Lung (tissue), 12 donors: ENCODE results near the gene SWAP70. TPM values are rescaled to one million over a fixed set of nuclear protein-coding genes. Genes with fewer than 3 reads are reported as not detected.

ENCODE experiments used
- ATAC-seq: fragments of 200-7000 bp; cut with Tn5 transposase; one replicate; pipeline ENCODE4 v1.9.1; 2020; ENCODE audit warnings: moderate number of reproducible peaks; ENCODE audit not compliant: insufficient read depth, low FRiP score
- DNase-seq, 3 donors: peaks; one replicate each; pipeline ENCODE4 v3.0.0-alpha.2; 2013 to 2017
- H3K27ac ChIP-seq, 2 donors: one replicate each; pipeline ENCODE4 v1.5.1; 2013; ENCODE audit warnings: mild to moderate bottlenecking in 2 of 2, moderate library complexity in 2 of 2, control low read depth in 1 of 2, inconsistent platforms in 1 of 2, low read depth in 1 of 2, low read length in 1 of 2
- H3K27me3 ChIP-seq, 3 donors: one replicate each; pipeline ENCODE4 v1.5.1; 2013; ENCODE audit warnings: low read length in 2 of 3; ENCODE audit not compliant: control insufficient read depth in 3 of 3, insufficient read depth in 3 of 3
- H3K36me3 ChIP-seq, 4 donors: one replicate each; pipeline ENCODE4 v1.5.1; 2013; ENCODE audit warnings: low read length in 4 of 4, mild to moderate bottlenecking in 1 of 4, moderate library complexity in 1 of 4; ENCODE audit not compliant: control insufficient read depth in 4 of 4, insufficient read depth in 4 of 4
- H3K4me1 ChIP-seq, 5 donors: one replicate each; pipeline ENCODE4 v1.5.1; 2013; ENCODE audit warnings: low read length in 5 of 5, mild to moderate bottlenecking in 2 of 5, moderate library complexity in 1 of 5; ENCODE audit not compliant: control insufficient read depth in 5 of 5, insufficient read depth in 5 of 5
- H3K4me3 ChIP-seq: one replicate; pipeline ENCODE4 v1.5.1; 2013; ENCODE audit warnings: mild to moderate bottlenecking, control low read depth, moderate library complexity
- H3K9ac ChIP-seq, 2 donors: one replicate each; pipeline ENCODE4 v1.5.1; 2013; ENCODE audit warnings: low read length in 2 of 2, control low read depth in 1 of 2; ENCODE audit not compliant: insufficient read depth in 1 of 2
- H3K9me3 ChIP-seq, 4 donors: one replicate each; pipeline ENCODE4 v1.5.1; 2013; ENCODE audit warnings: low read length in 3 of 4, mild to moderate bottlenecking in 1 of 4, moderate library complexity in 1 of 4; ENCODE audit not compliant: control insufficient read depth in 4 of 4, insufficient read depth in 3 of 4
- CTCF ChIP-seq: IDR thresholded peaks from 2 replicates; pipeline ENCODE4 v1.5.1; 2012; ENCODE audit warnings: mild to moderate bottlenecking; ENCODE audit errors: control extremely low read depth, extremely low read depth
- WGBS, 2 donors: extraction: QIAGEN DNeasy Blood & Tissue Kit; methylation state at CpG; one replicate each; pipeline ENCODE4 v1.1.7; 2013; 5-methylcytosine and 5-hydroxymethylcytosine counted together
- polyA plus RNA-seq, 2 donors: library from polyadenylated mRNA; stranded (reverse); fragments of 200-250 nt; gene quantifications; one replicate each; pipeline ENCODE4 v1.2.1, GENCODE V29; 2013
- total RNA-seq, 2 donors: library from RNA; depleted of rRNA in 1 of 2; stranded (reverse); fragments of >200 nt in 1 of 2; gene quantifications; one replicate each; pipeline ENCODE4 v1.2.1, GENCODE V29; 2014 to 2021
- donor health status: control.
- donor health status: control.
- donor health status: Bipolar disorder and iron deficiency.
- donor health status: healthy.
- donor health status: DM: yes; HTN: yes; CAD: no.

SWAP70 gene
- total and polyA plus RNA-seq, 4 donors, result 14.9 to 44.8 (median 35.9) TPM

DNA sequence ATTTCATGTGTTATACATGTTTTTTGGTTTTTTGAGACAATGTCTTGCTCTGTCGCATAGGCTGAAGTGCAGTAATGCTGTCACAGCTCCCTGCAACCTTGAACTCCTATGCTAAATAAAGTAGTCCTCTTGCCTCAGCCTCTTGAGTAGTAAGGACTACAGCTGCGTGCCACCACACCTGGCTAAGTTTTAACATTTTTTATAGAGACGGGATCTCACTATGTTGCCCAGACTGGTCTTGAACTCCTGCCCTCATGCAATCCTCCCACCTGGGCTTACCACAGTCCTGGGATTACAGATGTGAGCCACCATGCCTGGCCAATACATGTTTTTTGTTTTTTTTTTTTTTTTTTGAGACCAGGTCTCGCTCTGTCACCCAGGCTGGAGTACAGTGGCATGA lies 33.9 kb downstream of the SWAP70 start:
- TF ChIP-seq CTCF, result no peak
- no peak overlapping the region for H3K4me3 ChIP-seq
- no peak overlapping the region for H3K9ac ChIP-seq
- DNase-seq, result no peak
- H3K27ac ChIP-seq, result no peak overlapping the region
- H3K9me3 ChIP-seq, result no peaks in the 10 kb centered on the region
- no peaks in the 10 kb centered on the region for H3K27me3 ChIP-seq
- 96 to 98% methylated on average over 4 of the region's 4 CpGs for WGBS, 2 donors
- ATAC-seq, result no peak
- H3K4me1 ChIP-seq, result peaks cover 0 to 3% (median 0%) of the 10 kb centered on the region in 5 donors
- H3K36me3 ChIP-seq, result peaks cover 0 to 11% (median 7%) of the 10 kb centered on the region in 4 donors

DNA sequence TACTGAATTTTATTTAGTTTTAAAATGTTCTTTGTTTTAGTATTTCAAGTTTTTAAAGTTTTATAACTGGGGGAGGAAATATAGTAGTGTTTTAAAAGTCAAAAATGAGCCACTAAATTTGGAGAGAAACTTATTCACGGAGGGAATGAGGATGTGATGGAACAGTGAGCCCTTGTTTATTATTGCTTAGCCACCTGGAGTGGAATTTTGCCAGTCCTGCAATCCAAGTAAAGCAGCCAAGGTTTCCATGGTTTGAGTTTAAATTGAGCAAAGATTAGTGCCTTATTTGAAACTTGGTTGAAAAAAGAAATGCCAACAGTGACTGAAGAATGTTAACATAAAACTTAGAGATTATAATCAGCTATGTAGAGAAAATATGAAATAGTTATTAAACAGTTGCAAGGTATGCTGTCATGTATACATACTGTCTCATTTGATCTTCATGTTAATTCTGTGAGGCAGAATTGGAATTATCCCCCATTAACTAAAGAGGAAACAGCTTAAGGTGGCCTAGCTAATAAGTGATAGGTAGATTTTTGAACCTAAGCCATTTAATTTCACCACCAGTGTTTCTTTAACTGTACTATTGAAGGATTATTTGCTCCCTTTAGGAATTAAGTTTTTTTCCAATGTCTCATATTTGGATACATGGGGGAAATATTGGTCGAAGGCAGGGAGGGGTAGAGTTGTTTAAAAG lies 36.4 kb downstream of the SWAP70 start:
- no peak for ATAC-seq
- peaks cover 0 to 7% (median 0%) of the 10 kb centered on the region in 5 donors for H3K4me1 ChIP-seq
- no peaks in the 10 kb centered on the region for H3K27me3 ChIP-seq
- no peak for TF ChIP-seq CTCF
- H3K9ac ChIP-seq, result no peak overlapping the region
- no peak overlapping the region for H3K4me3 ChIP-seq
- H3K36me3 ChIP-seq, result peaks cover 0 to 10% (median 5%) of the 10 kb centered on the region in 4 donors
- no peak overlapping the region for H3K27ac ChIP-seq
- DNase-seq, result peak in 1 of 3 donors; percentile 38
- H3K9me3 ChIP-seq, result no peaks in the 10 kb centered on the region
- WGBS, 2 donors, result 50 to 65% methylated on average over 2 of the region's 2 CpGs

- Histone ChIP-seq H3K36me3 (peaks cover 0 to 6% (median 0%) of the 10 kb centered on the region in 4 donors), H3K27ac (no peak overlapping the region), H3K4me3 (no peak overlapping the region), H3K9ac (no peak overlapping the region), H3K4me1 (peaks cover 0 to 7% (median 0%) of the 10 kb centered on the region in 5 donors), H3K27me3 (no peaks in the 10 kb centered on the region), H3K9me3 (no peaks in the 10 kb centered on the region)
- DNase-seq, result peak in 2 of 3 donors; percentile 29 to 39
- no peak for ATAC-seq
- no peak for TF ChIP-seq CTCF
- WGBS, 2 donors, result 50 to 63% methylated on average over 1 of the region's 1 CpG
Observed at GRCh38 chr11:9701799-9702198, 37.9 kb downstream of the SWAP70 start.
